IPS-NIHi7 (cell line): ENCODE measurements around the gene LRPPRC.
"Not testable (repeated sequence)": the region's sequence is repeated elsewhere in the genome, so short reads cannot be mapped to it uniquely, and the experiment has no call there.

ENCODE experiments used
- DNase-seq: peaks from one replicate; pipeline ENCODE4 v3.0.0; 2012; ENCODE audit warnings: mixed read lengths; ENCODE audit errors: extremely low spot score

Gene LRPPRC

GRCh38 chr2:43977677-43978375 is 18.0 kb downstream of the LRPPRC start:
- no peak for DNase-seq

DNA sequence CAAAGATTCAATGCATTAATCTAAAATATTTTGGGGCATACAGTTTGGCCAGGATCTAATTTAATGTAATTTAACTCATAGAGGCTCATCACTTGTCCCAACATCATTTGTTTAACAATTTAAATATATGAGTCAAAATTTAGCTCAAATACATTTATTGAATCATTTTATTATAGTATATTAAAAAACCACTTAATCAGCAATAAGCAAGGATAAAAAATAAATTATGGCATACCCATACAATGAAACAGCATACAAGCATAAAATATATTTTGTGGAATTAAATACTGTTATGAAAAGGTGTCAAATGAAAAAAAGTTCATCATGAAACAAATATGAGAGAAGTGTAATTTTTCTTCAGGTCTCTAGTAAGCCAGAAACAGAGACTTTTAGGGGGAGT is 34.9 kb downstream of the LRPPRC start:
- DNase-seq: no peak

DNA sequence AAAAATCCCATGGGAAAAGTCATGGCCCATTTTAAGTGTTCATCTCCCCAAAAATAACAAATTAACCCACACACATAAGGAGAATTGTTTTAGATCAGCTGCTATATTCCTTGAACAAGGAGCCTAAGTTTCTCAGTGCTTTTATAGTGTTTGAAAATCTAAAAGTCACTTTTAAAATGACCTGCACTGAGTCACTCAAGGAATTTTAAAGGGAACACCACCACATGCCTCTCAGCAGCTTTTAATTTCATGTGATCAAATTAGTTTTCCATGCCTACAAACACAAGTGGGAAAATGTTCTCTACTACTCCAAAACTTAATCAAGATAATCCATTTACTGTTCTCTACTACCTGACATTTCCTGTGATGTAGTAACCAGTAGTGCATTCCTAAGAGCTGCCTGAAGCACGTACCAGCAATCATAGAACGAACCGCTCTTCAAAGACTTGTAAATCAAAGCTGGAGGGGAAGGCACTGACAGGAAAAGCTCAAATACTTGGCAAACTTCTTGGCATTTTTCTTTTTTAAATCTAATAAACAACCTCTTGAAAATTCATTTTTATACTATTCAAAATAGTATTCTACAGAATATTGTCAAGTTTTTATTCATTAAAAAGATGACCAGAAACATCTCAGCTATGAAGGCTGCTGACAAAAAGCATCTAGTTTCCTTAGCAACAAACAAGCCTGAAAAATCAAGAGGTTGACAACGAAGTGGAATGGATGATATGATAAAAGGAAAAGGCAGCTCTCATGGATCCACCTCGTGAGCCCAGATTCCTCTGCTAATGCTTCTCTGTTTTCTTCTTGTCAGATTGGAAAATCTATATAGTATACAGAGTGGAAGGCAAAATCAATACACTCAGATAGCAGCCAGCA is 37.2 kb downstream of the LRPPRC start:
- DNase-seq: no peak

DNA sequence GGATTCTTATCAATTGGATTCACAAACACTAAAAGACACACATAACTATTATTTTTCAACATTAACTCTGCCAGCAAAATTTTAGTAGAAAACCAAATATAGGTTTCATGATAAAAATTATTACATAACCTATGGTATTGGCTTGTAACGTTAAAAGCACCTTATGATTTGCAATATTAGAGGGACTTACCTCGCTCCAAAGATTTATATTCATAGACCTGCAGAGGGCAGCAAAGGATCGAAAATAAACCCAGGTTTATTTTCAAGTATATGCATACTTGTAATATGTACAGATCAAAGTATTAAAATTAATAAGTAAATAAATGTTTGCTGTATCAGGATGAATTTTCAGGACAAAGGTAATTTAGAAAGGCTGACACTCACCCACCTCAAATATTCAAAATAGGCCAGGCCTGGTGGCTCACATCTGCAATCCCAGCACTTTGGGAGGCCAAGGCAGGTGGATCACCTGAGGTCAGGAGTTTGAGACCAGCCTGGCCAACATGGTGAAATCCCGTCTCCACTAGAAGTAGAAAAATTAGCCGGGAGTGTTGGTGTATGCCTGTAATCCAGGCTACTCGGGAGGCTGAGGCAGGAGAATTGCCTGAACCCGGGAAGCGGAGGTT is 45.3 kb downstream of the LRPPRC start:
- no peak for DNase-seq

- DNase-seq: no peak
Measured at GRCh38 chr2:43948370-43948769, 47.4 kb downstream of the LRPPRC start.

DNA sequence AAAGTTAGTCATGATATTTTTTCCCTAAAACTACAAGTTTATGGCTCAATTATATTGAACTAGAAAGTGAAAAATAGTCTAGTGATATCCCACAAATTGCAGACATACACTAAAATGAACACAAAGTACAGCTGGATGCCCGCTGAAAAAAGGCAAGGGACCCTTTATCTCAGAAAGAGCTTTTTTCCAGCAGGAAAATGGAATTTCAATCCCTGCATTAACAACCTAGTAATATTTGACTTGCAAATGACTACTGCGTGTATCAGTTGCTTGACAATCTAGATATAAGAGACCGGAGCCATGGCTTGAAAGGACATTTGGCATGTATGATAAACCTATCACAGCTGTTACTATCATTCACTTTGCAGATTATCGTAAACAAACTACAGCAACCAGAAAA is 49.1 kb downstream of the LRPPRC start:
- no peak for DNase-seq

DNA sequence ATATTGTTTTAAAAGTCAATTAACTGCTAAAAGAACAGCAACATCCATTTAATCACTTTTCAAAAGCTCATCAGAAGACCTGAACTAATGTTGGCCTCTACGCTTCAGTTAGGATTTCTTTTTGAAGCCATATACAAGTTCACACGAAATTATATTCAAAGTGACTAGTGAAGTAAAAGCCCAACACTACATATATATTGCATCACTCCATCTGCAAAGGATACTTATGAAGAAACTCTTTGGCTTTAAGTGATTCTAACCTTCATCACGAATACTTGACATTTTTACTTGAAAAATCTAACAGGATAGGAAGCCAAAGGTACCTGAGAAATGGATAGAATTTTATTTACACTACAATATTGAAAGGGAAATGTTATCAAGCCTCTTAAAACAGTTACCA is 50.4 kb downstream of the LRPPRC start:
- DNase-seq: no peak

- no peak for DNase-seq
Measured at GRCh38 chr2:43944915-43945314, 50.9 kb downstream of the LRPPRC start.

DNA sequence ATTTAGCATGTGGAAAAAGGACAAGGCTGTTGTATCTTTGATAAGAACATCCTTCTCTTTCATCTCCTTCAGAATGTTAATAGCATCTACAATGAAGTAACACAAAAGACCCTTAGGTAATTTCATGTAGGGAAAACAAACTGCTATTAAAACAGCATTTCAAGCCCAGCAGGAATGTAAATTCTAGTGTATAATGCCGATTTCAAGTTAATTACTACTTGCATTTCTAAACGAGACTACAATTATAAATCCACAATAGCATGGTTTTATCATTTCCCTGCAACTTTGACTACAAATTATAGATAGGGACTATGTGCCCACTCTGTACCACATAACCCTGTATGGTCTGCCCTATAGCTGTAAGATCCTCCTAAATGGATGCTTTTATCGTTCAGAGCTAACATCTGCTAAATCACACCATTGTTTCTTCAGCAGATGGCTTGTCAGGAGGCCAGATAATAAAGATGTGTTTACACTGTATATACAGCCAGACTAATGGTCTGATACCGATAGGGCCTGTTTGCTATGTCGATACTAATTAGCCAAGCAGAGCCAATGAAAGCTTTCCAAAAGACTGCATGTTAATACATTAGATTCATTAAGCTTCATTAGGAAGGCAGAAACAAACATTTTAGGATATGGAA is 51.9 kb downstream of the LRPPRC start:
- DNase-seq: no peak

GRCh38 chr2:43943323-43943722 is 52.5 kb downstream of the LRPPRC start:
- DNase-seq: no peak

GRCh38 chr2:43942881-43943280 is 52.9 kb downstream of the LRPPRC start:
- DNase-seq: no peak

DNA sequence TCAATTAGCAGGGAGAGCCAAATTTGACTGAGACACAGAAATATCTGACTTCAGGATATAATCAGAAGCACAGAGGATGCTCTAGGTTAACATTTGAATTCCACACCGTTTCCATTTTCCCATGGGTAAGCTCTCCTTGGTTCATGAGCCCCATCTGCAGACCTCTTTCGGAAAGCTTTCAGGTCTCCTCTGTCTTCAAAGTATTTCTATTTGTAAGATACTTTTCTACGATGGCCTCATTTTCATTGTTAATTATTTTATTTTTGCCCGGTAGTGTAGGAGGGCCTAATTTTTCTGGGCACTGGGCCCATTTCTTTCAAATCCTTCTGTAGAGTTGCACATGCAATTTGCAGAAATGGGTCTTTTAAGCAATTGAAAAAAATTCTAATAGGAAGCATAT is 53.8 kb downstream of the LRPPRC start:
- DNase-seq: no peak

DNA sequence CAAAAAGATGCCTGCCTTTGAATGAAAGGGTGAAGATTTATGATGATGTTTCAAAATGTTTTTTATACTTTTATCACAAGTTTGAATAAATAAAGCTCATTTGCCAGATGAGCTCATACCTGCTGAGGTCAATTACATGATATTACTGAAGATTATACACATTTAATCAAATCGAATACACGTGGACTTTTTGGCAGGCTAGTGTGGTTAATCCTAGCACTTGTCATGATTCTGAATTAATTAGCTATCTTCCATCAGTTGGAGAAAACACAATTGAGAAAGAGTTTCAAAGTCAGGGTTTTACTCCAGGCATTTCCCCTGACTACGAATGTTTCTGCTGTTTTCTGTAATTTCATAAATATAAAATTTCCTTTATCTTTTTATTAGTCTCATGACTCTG is 54.4 kb downstream of the LRPPRC start:
- no peak for DNase-seq

DNA sequence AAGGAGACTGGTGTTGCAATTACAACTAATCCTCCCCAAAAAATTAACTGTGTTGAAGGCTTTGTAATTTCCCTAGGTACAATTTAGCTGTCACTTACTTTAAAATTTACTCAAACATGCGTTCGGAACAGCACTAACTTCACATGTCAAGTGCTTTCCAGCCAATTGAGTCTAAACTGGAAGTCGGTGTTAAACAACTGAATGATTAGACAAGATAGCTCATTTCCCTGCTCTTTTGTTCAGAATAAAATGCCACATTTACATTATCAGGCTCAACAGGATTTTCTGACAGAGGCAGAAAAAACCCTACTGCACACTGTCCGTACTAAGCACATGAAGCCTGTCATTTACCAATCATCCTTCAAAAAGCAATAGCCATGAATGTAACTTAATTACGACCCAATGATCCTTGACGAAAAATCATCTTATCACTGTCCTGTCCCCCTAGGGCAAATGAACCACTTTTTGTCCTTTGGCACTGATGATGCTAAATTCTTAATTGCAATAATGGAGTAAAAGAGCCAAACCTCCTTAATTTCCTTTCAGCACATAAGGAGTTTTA is 56.0 kb downstream of the LRPPRC start:
- no peak for DNase-seq

GRCh38 chr2:43937269-43937820 is 58.4 kb downstream of the LRPPRC start:
- DNase-seq: no peak

DNA sequence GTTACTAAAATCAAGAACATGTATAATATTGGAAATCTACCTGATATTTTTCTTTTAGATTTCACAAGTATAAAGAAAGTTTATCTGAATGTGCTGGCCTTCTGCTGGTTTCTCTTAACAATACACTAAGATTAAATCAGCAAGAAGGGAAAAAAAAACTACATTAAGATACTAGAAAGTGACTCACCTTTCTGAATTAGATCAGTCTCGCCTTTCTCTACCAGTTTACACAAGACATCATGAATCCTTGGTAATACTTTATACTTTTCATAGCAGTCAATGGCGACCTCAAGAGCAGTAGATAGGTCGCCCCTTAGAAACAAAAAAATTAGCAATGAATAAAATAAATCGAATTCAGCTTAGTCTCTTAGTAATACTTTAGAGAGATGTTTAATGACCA is 61.2 kb downstream of the LRPPRC start:
- DNase-seq: no peak

DNA sequence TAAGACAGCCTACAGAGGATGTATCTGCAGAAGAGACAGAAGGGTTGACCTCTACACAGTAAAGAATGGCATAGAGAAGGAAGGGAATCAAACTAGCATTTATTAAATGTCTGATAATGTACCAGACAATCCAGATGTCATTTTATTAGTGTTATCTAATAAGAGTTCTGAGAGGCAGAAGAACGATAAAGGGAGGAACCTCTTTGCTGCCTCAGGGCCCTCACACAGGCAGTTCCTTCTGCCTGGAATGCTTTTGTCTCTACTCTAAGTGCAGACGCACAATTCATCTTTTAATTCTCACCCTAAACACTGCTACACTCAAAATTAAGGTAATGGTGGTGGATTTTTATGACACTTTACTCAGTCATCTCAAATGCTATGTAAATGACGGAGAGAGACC is 64.5 kb downstream of the LRPPRC start:
- DNase-seq: no peak

GRCh38 chr2:43927442-43927841 is 68.3 kb downstream of the LRPPRC start:
- no peak for DNase-seq

DNA sequence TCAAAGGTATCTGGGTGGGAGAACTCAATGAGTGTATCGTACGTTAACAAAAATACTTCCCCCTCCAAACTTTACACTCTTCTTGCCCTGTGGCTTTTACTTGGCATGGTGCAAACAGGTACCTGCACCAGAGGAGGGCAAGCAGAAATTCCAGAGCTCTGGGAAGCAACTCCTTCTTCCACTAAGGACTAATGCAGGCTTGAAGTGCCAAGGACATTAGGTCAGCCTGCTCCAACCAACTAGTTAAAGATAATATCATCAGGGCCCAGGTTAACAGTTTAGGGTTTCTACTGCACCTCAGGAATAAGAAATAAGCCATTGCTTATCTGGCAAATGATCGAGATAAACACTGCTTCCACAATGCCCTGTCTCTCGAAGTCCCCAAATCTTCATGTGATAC is 70.4 kb downstream of the LRPPRC start:
- DNase-seq: no peak

DNA sequence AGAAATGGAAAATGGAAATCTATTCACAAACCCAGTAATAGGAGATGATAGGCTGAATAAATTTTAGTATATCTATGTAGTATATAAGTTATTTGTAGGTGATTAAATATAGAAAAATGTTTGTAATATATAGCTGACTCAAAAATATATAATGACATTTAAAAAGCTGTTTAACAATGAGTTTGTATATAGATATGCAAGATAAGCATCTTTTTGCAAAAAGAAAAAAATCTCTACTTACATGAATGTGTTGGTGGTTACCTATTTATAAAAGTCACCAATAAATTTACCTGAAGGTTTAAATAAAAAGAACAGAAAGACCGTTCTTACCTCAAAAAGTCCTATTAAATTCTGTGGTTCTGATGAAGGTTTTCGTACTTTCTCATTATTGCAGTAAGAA is 71.3 kb downstream of the LRPPRC start:
- no peak for DNase-seq

DNA sequence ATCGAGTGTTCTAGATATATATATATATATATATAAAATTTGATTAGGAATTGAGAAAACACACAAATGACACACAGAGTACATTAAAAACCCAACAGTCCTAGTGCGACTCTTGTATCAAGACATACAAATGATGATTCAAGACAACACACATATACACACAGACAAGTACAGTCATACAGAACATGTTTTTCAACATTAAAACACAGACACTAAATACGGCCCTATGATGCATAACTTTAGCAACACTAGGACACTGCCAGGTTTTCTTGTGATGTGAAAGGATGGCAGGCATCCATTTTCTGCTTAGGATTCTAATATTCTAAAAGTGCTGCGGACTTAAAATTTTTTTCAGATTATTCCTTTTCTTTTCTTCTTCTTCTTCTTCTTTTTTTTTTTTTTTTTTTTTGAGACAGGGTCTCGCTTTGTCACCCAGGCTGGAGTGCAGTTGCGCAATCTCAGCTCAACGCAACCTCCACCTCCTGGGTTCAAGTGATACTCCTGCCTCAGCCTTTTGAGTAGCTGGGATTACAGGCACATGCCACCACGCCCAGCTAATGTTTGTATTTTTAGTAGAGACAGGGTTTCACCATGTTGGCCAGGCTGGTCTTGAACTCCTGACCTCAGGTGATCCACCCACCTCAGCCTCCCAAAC is 84.5 kb downstream of the LRPPRC start:
- not testable (repeated sequence) for DNase-seq
